GM12878 (cell line): ENCODE data around the gene TDRD10. TPM values are rescaled to one million over a fixed set of nuclear protein-coding genes. Genes with fewer than 3 reads are reported as not detected.

Source experiments
- BCL11A ChIP-seq: IDR thresholded peaks from 2 replicates; pipeline ENCODE4 v1.6.1; 2011; ENCODE audit warnings: low read depth, low read length
- ETV6 ChIP-seq, 2 experiments: fragments of 450-650 bp in 1 of 2; IDR thresholded peaks in 1 of 2; conservative IDR thresholded peaks in 1 of 2; 2 replicates each; pipeline ENCODE4 v1.6.1; 2014; ENCODE audit warnings: antibody characterized with exemption in 1 of 2, borderline replicate concordance in 1 of 2, low read depth in 1 of 2, mild to moderate bottlenecking in 1 of 2, moderate library complexity in 1 of 2
- EZH2 ChIP-seq: IDR thresholded peaks from 2 replicates; pipeline ENCODE4 v1.6.1; 2012; ENCODE audit warnings: low read depth, mild to moderate bottlenecking, control low read depth, inconsistent platforms, low read length, borderline replicate concordance; ENCODE audit not compliant: control insufficient read depth
- MEF2A ChIP-seq: IDR thresholded peaks from 2 replicates; pipeline ENCODE4 v1.6.1; 2011; ENCODE audit warnings: low read depth, mild to moderate bottlenecking, low read length, moderate library complexity; ENCODE audit not compliant: insufficient read depth
- NRF1 ChIP-seq: conservative IDR thresholded peaks from 2 replicates; pipeline ENCODE4 v1.6.1; 2011; ENCODE audit warnings: mild to moderate bottlenecking, low read depth, low read length, improper control_type of control experiment
- POLR2AphosphoS2 ChIP-seq: IDR thresholded peaks from 2 replicates; pipeline ENCODE4 v1.6.1; 2011; ENCODE audit warnings: low read depth, mild to moderate bottlenecking, low read length, improper control_type of control experiment, moderate library complexity
- RFX5 ChIP-seq: IDR thresholded peaks from 2 replicates; pipeline ENCODE4 v1.6.1; 2011; ENCODE audit warnings: low read depth, low read length, improper control_type of control experiment
- RUNX3 ChIP-seq: IDR thresholded peaks from 2 replicates; pipeline ENCODE4 v1.6.1; 2012; ENCODE audit warnings: low read length, inconsistent platforms
- SMAD5 ChIP-seq: IDR thresholded peaks from 2 replicates; pipeline ENCODE4 v1.6.1; 2016; ENCODE audit warnings: antibody characterized with exemption, low read depth
- STAT1 ChIP-seq: fragments of 450-650 bp; conservative IDR thresholded peaks from 2 replicates; pipeline ENCODE4 v1.6.1; 2014; ENCODE audit warnings: antibody characterized with exemption, mild to moderate bottlenecking
- polyA plus RNA-seq, 11 experiments: library from polyadenylated mRNA; depleted of rRNA in 4 of 11; unstranded in 6 of 11; stranded (reverse) in 5 of 11; fragments of >200 nt; fragmentation: Nextera tagmentation in 4 of 11; fragmentation: Illumina TruSeq in 1 of 11; extraction: Ambion mirVana in 4 of 11; extraction: Trizol in 1 of 11; gene quantifications; 1 replicate in 1 of 11; 2 replicates in 10 of 11; pipeline versions ENCODE4 v1.2.1 to v1.2.3, GENCODE V29; 2011 to 2016; ENCODE audit warnings: inconsistent platforms in 2 of 11, missing spikeins in 2 of 11, low read depth in 1 of 11
- total RNA-seq, 4 experiments: library from RNA; depleted of rRNA in 3 of 4; stranded (reverse); fragments of >200 nt in 3 of 4; fragmentation: Illumina TruSeq in 1 of 4; extraction: Trizol in 1 of 4; gene quantifications; 2 replicates each; pipeline versions ENCODE4 v1.2.1 to v1.2.3, GENCODE V29; 2013 to 2021
- TF ChIP-seq, protein P1 (sequence below): IDR thresholded peaks from 2 replicates; pipeline ENCODE4 v1.6.1; 2011; ENCODE audit warnings: low read depth, mild to moderate bottlenecking, low read length, moderate library complexity, borderline replicate concordance; ENCODE audit errors: extremely low read depth
- TF ChIP-seq, protein P2 (sequence below): fragments of 450-650 bp; formaldehyde crosslinking; IDR thresholded peaks from 2 replicates; pipeline ENCODE4 v1.4.0; 2022; ENCODE audit warnings: mild to moderate bottlenecking, moderate library complexity
- TF ChIP-seq, protein P3 (sequence below): fragments of 450-650 bp; IDR thresholded peaks from 2 replicates; pipeline ENCODE4 v1.6.1; 2016; ENCODE audit warnings: mild to moderate bottlenecking
- TF ChIP-seq, protein P4 (sequence below): fragments of 450-650 bp; IDR thresholded peaks from 2 replicates; pipeline ENCODE4 v1.6.1; 2016; ENCODE audit warnings: mild to moderate bottlenecking, moderate library complexity, borderline replicate concordance
- TF ChIP-seq, protein P5 (sequence below): fragments of 450-650 bp; IDR thresholded peaks from 2 replicates; pipeline ENCODE4 v1.6.1; 2017; ENCODE audit warnings: mild to moderate bottlenecking, moderate library complexity

TDRD10 gene
- total and polyA plus RNA-seq, 10 of the 15 experiments (the other 5 are each of a cell fraction or from before 2014, with no cell fraction given), result not detected

DNA sequence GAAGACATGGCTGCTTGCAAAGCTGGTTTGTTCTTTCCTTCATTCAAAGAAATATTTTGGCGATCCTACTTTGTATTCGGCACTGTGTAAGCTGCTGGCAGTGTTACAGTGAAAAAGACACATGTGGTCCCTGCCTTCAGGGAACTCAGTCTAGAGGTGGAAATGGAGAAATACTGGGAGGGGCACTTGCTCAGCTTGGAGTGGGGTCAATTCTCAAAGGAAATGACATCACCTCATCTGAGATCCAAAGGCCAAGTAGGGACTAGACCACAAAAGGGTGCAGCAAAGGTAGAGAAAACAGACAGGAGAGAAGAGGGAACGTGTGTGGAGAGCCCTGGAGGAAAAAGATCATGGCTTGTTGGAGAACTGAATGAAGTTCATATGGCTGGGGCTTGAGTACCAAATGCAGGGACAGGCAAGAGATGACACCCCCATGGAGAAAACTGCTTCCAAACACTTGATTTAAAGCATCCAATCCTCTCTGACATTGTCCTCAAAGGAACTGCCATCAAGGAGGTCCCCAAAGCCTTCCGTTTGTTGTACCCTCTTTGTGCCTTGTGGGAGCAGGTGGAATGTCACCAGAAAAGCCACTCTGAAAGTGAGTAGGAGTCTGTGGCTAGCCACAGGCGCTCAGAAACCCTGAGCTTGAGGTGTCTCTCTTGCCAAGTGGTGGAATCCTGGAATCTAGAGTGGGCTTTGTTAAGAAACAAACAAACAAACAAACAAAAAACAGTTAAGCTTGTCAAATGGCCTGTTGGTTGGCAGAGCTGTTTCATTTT is 48.3 kb upstream of the TDRD10 start (continued):
- no peak for TF ChIP-seq POLR2AphosphoS2
- TF ChIP-seq MEF2A, result no peak
- TF ChIP-seq NRF1, result no peak
- TF ChIP-seq SMAD5, result no peak
- TF ChIP-seq, protein P1, sequence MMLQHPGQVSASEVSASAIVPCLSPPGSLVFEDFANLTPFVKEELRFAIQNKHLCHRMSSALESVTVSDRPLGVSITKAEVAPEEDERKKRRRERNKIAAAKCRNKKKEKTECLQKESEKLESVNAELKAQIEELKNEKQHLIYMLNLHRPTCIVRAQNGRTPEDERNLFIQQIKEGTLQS, result no peak
- TF ChIP-seq, protein P2, sequence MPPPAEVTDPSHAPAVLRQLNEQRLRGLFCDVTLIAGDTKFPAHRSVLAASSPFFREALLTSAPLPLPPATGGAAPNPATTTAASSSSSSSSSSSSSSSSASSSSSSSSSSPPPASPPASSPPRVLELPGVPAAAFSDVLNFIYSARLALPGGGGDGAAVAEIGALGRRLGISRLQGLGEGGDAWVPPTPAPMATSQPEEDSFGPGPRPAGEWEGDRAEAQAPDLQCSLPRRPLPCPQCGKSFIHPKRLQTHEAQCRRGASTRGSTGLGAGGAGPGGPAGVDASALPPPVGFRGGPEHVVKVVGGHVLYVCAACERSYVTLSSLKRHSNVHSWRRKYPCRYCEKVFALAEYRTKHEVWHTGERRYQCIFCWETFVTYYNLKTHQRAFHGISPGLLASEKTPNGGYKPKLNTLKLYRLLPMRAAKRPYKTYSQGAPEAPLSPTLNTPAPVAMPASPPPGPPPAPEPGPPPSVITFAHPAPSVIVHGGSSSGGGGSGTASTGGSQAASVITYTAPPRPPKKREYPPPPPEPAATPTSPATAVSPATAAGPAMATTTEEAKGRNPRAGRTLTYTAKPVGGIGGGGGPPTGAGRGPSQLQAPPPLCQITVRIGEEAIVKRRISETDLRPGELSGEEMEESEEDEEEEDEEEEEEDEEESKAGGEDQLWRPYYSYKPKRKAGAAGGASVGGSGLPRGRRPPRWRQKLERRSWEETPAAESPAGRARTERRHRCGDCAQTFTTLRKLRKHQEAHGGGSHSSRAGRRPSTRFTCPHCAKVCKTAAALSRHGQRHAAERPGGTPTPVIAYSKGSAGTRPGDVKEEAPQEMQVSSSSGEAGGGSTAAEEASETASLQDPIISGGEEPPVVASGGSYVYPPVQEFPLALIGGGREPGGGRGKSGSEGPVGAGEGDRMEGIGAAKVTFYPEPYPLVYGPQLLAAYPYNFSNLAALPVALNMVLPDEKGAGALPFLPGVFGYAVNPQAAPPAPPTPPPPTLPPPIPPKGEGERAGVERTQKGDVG (CRISPR knock-in tag), result no peak
- TF ChIP-seq STAT1, result no peak
- TF ChIP-seq, protein P3, sequence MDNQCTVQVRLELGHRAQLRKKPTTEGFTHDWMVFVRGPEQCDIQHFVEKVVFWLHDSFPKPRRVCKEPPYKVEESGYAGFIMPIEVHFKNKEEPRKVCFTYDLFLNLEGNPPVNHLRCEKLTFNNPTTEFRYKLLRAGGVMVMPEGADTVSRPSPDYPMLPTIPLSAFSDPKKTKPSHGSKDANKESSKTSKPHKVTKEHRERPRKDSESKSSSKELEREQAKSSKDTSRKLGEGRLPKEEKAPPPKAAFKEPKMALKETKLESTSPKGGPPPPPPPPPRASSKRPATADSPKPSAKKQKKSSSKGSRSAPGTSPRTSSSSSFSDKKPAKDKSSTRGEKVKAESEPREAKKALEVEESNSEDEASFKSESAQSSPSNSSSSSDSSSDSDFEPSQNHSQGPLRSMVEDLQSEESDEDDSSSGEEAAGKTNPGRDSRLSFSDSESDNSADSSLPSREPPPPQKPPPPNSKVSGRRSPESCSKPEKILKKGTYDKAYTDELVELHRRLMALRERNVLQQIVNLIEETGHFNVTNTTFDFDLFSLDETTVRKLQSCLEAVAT, result no peak
- TF ChIP-seq ETV6 (conservative IDR thresholded peaks at IDR 0.05 in 1 of 2, IDR thresholded peaks at IDR 0.05 in 1 of 2; ENCODE audit: borderline replicate concordance in 1 of 2, low read depth in 1 of 2), result no peak
- no peak for TF ChIP-seq RFX5
- peak; percentile 87 for TF ChIP-seq RUNX3
- no peak for TF ChIP-seq BCL11A
- TF ChIP-seq EZH2, result no peak
- TF ChIP-seq, protein P4, sequence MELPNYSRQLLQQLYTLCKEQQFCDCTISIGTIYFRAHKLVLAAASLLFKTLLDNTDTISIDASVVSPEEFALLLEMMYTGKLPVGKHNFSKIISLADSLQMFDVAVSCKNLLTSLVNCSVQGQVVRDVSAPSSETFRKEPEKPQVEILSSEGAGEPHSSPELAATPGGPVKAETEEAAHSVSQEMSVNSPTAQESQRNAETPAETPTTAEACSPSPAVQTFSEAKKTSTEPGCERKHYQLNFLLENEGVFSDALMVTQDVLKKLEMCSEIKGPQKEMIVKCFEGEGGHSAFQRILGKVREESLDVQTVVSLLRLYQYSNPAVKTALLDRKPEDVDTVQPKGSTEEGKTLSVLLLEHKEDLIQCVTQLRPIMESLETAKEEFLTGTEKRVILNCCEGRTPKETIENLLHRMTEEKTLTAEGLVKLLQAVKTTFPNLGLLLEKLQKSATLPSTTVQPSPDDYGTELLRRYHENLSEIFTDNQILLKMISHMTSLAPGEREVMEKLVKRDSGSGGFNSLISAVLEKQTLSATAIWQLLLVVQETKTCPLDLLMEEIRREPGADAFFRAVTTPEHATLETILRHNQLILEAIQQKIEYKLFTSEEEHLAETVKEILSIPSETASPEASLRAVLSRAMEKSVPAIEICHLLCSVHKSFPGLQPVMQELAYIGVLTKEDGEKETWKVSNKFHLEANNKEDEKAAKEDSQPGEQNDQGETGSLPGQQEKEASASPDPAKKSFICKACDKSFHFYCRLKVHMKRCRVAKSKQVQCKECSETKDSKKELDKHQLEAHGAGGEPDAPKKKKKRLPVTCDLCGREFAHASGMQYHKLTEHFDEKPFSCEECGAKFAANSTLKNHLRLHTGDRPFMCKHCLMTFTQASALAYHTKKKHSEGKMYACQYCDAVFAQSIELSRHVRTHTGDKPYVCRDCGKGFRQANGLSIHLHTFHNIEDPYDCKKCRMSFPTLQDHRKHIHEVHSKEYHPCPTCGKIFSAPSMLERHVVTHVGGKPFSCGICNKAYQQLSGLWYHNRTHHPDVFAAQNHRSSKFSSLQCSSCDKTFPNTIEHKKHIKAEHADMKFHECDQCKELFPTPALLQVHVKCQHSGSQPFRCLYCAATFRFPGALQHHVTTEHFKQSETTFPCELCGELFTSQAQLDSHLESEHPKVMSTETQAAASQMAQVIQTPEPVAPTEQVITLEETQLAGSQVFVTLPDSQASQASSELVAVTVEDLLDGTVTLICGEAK, result no peak
- TF ChIP-seq, protein P5, sequence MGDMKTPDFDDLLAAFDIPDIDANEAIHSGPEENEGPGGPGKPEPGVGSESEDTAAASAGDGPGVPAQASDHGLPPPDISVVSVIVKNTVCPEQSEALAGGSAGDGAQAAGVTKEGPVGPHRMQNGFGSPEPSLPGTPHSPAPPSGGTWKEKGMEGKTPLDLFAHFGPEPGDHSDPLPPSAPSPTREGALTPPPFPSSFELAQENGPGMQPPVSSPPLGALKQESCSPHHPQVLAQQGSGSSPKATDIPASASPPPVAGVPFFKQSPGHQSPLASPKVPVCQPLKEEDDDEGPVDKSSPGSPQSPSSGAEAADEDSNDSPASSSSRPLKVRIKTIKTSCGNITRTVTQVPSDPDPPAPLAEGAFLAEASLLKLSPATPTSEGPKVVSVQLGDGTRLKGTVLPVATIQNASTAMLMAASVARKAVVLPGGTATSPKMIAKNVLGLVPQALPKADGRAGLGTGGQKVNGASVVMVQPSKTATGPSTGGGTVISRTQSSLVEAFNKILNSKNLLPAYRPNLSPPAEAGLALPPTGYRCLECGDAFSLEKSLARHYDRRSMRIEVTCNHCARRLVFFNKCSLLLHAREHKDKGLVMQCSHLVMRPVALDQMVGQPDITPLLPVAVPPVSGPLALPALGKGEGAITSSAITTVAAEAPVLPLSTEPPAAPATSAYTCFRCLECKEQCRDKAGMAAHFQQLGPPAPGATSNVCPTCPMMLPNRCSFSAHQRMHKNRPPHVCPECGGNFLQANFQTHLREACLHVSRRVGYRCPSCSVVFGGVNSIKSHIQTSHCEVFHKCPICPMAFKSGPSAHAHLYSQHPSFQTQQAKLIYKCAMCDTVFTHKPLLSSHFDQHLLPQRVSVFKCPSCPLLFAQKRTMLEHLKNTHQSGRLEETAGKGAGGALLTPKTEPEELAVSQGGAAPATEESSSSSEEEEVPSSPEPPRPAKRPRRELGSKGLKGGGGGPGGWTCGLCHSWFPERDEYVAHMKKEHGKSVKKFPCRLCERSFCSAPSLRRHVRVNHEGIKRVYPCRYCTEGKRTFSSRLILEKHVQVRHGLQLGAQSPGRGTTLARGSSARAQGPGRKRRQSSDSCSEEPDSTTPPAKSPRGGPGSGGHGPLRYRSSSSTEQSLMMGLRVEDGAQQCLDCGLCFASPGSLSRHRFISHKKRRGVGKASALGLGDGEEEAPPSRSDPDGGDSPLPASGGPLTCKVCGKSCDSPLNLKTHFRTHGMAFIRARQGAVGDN, result no peak
